Fibroblast of skin of right biceps (primary cell): Measurements from ENCODE around the gene KRTAP4-3.
"Not testable (repeated sequence)": the region's sequence is repeated elsewhere in the genome, so short reads cannot be mapped to it uniquely, and the experiment has no call there.

Experiments
- DNase-seq: peaks from one replicate; pipeline ENCODE4 v3.0.0-alpha.2; 2013

KRTAP4-3 gene

DNA sequence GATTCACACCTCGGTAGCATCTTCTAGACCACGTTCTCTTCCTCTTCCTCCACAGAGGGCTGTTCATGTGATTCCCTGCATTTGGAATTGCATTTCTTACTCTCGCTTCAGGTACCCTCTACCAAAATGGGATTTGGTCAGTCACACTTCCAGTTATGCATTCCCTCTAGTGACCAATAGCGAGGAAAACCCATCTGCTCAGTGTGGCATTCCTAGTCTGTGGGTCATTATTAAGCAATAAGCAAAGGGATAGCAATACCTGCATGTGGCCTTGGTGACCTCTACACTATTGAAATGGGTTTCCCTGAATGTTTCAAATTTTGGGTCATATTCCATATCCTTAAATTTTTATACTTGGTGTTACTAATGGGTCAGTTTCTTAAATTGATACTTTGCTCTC lies 18.0 kb downstream of the KRTAP4-3 start:
- DNase-seq = no peak

DNA sequence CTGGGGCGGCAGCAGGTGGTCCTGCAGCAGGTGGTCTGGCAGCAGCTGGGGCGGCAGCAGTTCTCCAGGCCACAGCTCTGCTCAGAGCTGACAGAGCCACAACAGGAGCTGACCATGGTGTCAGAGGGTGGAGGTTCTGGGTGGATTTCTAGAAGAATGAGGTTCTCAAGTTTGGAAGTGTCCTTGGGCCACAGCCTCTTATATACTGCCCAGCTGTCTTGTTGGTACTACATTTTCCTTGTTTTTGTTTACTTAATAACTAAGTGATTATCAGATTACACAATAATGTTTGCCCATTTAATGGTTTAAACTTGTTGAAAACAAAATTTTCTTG lies 18.4 kb downstream of the KRTAP4-3 start, which contains the start of gene KRTAP4-5:
Gene KRTAP4-5 (minus strand): TSS at position 174 of the 334 bp plus-strand sequence. CDS start 58 bp downstream, at position 116.
- no peak for DNase-seq

DNA sequence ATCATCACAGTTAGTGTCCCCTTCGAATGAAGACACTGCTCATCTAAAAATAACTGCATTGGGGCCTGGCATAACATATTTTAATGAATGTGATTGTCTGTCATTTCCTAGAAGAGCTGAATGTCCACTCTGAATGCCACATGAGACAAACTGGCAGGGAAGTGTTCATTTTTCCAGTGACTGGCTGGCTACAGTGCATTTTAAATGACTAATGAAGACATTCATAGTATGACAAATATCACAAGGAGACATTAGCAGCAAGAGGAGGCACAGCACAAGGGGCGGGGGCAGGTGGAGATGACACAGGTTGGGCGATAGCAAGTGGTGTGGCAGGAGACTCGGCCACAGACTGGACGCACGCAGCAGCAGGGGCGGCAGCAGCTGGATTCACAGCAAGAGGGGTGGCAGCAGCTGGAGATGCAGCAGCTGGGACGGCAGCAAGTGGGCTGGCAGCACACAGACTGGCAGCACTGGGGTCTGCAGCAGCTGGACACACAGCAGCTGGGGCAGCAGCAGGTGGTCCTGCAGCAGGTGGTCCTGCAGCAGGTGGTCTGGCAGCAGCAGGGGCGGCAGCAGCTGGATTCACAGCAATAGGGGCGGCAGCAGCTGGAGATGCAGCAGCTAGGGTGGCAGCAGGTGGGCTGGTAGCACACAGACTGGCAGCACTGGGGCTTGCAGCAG lies 18.9 kb downstream of the KRTAP4-3 start:
- not testable (repeated sequence) for DNase-seq

DNA sequence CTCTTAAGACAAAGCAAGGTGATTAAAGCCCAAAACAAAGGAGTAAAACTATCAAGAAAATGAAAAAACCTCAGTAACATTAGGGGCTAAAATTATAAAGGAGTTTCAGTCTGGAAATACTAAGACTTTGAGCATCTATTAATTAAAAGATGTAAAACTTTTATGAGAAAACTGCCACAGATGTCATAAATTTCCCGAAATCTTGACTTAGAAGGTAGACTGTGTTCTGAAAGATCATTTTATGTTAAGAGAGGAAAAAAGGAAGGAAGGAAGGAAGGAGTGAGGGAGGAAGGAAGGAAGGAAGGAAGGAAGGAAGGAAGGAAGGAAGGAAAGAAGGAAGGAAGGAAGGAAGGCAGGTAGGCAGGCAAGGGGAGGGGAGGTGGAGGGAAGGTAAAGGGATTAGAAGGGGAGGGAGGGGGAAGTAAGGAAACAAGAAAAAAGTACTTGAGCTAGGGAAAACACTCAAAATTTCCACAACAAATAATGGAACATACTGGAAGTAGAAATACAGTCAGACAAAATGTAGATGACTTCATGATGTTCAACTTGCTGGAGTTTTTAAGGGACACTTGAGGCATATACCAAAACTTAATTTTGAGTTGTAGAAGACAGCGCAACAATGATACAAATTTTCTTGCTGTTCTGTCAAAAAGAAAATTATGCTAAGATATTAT lies 20.4 kb downstream of the KRTAP4-3 start:
- DNase-seq = no peak

DNA sequence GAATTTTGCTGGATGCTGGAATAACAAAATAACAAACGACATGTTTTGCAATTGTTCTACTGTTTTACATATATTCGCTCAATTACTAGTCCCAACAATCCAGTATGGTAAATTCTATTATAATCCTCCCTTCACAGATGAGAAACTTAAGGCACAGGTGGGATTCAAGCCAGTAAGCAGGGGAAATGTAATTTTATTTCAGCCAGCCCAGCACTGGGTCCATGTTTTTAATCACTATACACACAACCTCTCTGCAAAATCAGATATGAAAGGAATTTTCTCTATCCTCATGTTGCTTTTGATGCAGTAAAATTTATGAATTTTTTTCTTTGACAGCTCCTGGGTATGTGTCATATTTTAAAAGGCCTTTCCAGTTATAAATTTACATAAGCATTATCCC lies 22.8 kb downstream of the KRTAP4-3 start:
- DNase-seq = no peak

DNA sequence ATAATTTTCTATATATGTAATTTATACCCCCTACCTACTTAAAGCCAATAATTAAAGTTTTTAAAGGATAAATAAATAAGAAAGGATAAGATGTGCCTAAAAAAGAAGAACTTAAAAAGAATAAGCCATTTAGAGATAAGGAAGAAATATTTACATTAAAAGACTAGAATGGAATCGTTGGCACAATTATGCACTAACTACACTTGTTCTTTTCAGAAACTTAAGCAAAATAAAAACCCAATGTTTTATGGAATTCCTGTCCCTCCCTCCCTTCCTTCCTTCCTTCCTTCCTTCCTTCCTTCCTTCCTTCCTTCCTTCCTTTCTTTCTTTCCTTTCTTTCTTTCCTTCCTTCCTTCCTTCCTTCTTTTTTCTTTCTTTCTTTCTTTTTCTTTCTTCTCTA lies 23.2 kb downstream of the KRTAP4-3 start:
- DNase-seq = no peak

DNA sequence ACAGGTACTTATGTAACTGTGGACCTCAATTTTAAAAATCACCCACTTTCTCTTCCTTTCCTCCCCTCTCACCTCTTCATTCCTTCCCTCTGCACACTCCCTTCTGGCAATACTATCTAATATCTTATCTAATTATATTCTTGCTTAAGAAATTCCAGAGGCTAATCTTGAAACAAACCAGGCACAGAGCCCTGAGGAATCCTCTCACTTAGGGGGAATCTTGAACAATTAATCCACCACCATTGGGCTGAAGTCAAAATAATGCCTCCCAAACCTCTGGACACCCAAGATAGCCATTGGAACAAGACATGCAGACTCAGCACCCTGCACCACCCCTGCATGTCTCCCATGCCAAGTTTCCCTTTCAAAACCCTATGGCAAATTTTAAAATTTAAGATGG lies 26.7 kb downstream of the KRTAP4-3 start:
- no peak for DNase-seq

DNA sequence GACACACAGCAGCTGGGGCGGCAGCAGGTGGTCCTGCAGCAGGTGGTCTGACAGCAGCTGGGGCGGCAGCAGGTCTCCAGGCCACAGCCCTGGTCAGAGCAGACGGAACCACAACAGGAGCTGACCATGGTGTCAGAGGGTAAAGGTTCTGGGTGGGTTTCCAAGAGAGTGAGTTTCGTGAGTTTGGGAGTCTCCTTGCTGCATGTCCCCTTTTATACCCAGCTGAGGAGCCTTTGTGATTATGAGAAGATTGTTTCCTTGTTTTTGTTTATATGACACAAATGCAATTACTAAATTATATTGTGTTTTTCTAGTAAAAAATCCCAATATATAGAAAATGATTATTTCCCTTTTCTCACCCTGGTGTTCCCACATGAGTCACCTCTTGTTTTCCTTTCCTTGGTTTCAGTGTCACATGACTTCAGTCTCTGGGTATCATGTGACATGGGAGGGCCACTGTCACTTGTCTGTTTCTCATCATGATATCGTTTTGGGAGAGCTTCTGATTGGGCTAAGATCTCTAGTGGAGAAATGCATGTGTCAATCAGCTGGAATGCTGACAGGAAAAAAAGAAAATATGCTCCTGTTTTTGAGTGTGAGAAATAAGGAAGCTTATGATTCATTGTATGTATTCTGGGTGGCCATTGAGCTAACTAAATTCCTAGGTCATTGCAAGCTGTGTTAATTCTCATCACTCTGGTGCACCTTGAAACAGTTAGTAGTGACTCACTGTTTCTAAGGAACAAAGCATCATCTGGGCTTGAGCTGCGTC lies 27.5 kb downstream of the KRTAP4-3 start, which contains the start of gene KRTAP4-6:
Gene KRTAP4-6 (minus strand): TSS at position 185 of the 772 bp plus-strand sequence. CDS start 57 bp downstream, at position 128.
- DNase-seq = peak; percentile 97

DNA sequence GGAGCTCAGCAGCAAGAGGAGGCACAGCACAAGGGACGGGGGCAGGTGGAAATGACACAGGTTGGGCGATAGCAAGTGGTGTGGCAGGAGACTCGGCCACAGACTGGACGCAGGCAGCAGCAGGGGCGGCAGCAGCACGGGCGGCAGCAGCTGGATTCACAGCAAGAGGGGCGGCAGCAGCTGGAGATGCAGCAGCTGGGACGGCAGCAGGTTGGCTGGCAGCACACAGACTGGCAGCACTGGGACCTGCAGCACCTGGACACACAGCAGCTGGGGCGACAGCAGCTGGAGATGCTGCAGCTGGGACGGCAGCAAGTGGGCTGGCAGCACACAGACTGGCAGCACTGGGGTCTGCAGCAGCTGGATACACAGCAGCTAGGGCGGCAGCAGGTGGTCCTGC lies 28.2 kb downstream of the KRTAP4-3 start:
- DNase-seq = not testable (repeated sequence)

DNA sequence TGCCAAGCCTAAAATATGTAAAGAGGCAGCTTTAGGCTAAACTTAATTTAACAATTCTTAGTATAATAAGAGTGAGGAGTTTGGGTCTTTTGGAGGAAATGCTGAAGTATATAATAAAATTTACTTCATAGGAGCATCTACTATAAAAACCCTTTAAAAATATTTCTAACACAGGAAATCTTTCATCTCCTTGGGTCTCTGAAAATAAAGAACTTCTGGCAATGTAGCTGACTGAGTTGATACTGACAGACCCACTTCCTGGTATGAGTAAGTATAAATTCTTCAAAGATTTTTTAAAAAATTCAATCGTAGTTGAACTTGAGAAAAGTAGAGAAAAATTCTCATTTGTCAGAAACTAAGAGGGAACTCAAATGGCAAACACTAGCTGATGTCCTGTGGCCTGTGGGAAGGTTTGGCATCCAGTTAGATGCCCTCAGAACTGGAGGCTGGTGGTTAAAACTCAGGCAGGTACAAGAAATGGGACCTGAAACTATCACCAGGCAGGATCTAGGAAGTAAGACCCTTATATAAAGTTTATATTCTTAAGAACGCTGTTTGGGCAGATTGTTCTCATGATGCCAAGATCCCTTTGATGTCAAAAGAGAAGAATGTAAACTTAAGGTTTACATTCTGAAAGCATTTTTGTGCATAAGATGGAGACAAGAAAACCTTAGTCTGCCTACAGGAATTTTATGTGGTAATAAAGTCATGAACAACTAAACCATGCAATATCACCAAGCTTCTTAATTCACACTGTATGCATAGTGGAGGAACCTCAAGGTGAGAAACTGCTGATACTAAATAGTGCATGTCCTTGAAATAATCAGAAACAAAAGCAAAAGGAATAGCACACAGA lies 33.9 kb downstream of the KRTAP4-3 start:
- DNase-seq = peak; percentile 39

DNA sequence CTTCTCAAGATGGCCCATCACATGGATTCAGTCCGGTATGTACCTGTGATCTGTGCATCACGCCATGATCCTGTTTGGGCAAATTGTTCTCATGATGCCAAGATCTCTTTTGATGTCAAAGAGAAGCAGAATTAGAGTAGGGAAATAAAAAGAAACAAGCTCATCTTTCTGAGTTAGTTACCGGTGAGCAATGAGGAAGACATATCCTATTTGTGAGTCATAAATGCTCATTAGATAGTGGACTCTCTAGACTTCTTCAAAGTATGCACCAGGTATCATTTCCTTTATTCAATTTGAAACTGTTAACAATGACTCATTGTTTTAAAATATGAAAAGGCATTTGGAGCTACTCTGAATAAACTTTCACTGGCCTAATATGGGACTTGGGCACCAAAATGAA lies 36.0 kb downstream of the KRTAP4-3 start:
- DNase-seq = peak; percentile 67

DNA sequence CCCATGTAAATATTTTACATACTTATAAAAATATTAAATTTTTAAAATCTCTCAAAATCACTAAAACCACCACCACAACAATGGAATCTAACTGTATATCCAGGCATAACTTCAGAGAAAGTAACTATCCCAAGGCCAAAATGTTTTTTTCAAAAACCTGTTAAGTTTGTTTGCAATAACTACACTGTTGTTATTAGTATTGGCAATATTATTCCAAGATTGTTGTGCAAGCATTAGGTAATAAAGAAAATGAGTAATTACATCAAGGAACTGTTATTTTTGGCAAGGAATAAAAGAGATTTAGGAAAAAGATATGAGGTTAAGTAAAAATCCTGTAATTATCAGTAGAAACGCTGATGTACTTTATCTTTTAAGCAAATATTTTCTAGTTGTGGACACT lies 40.6 kb downstream of the KRTAP4-3 start:
- DNase-seq = no peak

DNA sequence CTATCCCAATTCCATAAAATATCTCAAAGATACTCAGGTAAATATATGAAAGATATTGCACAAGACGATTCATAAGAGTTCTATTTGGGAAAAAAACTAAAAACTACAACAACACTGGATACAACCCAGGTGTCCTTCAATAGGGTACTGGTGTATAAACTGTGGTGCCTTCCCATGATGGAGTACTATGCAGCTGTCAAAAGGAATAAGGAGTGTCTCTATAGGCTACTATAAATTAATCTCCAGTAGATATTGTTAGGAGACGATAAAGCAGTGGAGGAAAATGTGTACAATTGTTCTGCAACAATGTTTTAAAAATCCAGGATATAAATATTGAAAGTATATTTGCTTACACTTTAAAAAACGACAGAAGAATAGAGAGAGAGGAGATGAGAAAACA lies 41.6 kb downstream of the KRTAP4-3 start:
- DNase-seq = no peak

DNA sequence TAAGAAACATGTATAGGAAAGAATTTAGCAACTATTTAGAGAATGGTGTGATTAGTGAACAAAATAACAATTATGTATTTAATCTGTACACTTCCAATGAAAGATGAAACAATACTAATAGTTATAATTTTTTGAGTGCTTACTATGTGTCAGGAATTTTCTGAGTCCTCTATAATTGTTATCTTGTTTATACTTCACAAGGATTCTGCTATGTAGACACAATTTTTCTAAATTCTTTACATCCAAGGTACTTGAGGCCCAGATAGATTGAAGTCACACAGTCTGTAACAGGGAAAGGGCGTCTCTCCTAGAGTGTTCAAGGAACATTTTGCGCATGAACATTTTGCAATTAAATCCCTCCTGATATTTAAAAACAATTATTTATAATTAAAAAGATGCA lies 43.0 kb downstream of the KRTAP4-3 start:
- no peak for DNase-seq

DNA sequence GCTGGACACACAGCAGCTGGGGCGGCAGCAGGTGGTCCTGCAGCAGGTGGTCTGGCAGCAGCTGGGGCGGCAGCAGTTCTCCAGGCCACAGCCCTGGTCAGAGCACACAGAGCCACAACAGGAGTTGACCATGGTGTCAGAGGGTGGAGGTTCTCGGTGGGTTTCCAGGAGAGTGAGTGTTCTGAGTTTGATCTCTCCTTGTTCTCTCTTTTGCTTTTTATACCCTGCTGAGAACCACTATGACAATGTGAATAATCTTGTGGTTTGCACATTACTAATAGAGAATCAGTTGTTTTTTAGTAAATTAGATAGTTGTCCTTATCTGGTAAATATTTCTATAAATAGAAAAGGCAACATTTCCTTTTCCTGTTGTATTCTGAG lies 44.0 kb downstream of the KRTAP4-3 start, which contains the start of gene KRTAP4-12:
Gene KRTAP4-12 (minus strand): TSS at position 192 of the 381 bp plus-strand sequence. CDS start 60 bp downstream, at position 132.
- DNase-seq = not testable (repeated sequence)

DNA sequence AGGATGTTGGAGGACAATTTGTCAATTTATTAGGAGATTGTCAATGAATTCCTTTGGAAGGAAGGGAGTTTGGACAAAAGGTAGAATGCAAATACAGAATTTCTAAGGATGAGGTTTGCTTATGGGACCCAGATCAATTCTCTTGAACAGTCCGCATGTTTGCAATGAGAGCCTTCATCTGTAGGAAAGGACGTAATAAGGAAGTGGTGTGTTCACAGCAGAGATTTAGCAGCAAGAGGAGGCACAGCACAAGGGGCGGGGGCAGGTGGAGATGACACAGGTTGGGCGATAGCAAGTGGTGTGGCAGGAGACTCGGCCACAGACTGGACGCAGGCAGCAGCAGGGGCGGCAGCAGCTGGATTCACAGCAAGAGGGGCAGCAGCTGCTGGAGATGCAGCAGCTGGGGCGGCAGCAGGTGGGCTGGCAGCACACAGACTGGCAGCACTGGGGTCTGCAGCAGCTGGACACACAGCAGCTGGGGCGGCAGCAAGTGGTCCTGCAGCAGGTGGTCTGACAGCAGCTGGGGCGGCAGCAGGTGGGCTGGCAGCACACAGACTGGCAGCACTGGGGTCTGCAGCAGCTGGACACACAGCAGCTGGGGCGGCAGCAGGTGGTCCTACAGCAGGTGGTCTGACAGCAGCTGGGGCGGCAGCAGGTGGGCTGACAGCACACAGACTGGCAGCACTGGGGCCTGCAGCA lies 44.6 kb downstream of the KRTAP4-3 start:
- DNase-seq = not testable (repeated sequence)

DNA sequence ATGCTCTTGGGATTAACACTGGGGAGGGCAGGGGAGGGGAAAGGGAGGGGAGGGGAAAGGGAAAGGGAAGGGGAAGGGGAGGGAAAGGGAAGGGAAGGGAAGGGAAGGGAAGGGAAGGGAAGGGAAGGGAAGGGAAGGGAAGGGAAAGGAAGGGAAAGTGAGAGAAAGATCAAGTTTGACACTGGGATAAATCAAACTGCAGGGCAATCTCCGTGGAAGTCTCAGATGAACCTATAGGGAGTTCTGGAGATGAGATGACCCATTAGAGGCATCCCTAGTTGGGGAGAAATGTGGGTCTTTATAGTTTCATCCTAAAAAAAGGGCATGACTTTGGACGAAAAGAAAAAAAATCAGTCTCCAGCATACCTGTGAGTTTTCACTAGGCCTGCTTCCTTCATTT lies 46.3 kb downstream of the KRTAP4-3 start:
- DNase-seq = no peak

DNA sequence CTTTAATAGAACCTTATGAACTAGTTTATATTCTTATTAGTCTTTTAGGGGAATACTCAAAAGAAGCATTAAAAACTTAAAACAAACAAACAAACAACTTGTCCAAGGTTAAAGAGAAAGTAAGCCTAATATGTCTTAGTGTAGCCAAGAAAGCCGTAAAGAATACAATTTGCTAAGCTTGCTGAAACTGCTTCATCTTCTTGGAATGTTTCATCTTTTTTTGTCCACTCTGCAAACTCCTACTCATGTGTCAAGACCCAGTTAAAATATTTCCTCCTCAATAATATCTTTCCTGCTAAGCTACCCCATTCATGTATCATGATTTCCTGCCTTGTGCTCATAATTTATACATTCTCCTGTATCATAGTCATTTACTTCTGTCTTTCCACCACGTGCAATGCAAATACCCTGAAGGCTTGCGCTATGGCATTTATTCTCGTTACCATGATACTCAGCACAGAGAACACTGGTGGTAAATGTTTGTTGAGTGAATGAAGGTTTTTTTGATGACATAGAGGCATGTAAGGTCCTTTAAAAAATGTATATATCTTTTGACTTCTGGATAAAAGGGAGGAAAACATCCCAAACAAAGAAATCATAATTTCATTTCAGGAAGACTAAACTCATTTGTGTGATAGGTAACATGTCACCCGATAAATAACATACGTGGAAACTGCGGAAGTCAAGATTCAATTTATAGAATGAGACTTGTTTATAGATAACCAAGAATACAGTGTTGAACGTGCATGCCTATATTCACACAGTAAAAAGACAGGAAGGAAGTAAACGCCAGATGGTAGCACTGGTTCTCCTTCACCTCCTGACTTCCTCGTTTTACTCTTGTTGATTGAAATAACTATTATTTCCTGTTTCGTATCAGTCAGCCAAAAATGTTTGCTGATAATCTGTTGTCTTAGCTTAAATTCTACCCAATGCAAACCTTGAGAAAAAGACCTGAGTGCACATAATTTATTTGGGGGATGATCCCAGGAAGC lies 48.0 kb downstream of the KRTAP4-3 start:
- DNase-seq = peak; percentile 63

DNA sequence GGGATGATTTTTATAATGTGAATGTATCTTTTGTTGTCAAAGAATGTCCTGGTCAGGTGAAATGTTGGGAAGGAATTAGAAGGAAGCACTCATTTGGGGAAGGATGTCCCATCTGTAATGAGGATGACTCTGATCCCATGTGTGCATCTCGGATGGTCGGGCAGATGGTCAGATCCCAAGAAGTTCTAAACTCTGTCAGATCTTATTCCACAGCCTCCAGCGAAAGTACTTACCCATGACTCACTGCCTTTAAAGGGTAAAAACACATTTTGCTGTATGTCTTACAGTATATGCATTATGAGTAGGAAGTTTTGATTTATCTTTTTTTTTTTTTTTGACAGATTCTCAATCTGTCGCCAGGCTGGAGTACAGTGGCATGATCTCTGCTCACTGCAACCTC lies 49.3 kb downstream of the KRTAP4-3 start:
- peak; percentile 49 for DNase-seq

DNA sequence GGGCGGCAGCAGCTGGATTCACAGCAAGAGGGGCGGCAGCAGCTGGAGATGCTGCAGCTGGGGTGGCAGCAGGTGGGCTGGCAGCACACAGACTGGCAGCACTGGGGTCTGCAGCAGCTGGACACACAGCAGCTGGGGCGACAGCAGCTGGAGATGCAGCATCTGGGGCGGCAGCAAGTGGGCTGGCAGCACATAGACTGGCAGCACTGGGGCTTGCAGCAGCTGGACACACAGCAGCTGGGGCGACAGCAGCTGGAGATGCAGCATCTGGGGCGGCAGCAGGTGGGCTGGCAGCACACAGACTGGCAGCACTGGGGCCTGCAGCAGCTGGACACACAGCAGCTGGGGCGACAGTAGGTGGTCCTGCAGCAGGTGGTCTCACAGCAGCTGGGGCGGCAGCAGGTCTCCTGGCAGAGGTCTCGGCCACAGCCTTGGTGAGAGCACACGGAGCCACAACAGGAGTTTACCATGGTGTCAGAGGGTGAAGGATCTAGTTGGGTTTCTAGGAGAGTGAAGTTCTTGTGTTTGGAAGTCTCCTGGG lies 50.1 kb downstream of the KRTAP4-3 start, which contains the start of gene KRTAP4-11:
Gene KRTAP4-11 (minus strand): TSS at position 528 of the 541 bp plus-strand sequence. CDS start 58 bp downstream, at position 470.
- DNase-seq = not testable (repeated sequence)
